Sigmoid colon (tissue), 7 donors: ENCODE results near the gene PCNT. TPM values are rescaled to one million over a fixed set of nuclear protein-coding genes. Genes with fewer than 3 reads are reported as not detected.
"Not testable (repeated sequence)": the region's sequence is repeated elsewhere in the genome, so short reads cannot be mapped to it uniquely, and the experiment has no call there.

Experiments used
- DNase-seq: peaks from one replicate; pipeline ENCODE4 v3.0.0-alpha.2; 2019
- H3K27ac ChIP-seq, 4 donors: fragments of 200-600 bp; sonication (generic); one replicate each; pipeline ENCODE4 v1.5.1; 2016 to 2019; ENCODE audit warnings: mild to moderate bottlenecking in 1 of 4
- H3K27me3 ChIP-seq, 3 donors: fragments of 200-600 bp; sonication (generic); one replicate each; pipeline ENCODE4 v1.5.1; 2019; ENCODE audit warnings: mild to moderate bottlenecking in 1 of 3
- H3K36me3 ChIP-seq, 4 donors: fragments of 200-600 bp; sonication (generic); one replicate each; pipeline ENCODE4 v1.5.1; 2016 to 2019
- H3K4me1 ChIP-seq, 4 donors: fragments of 200-600 bp; sonication (generic); one replicate each; pipeline ENCODE4 v1.5.1; 2017 to 2019
- H3K4me3 ChIP-seq, 4 donors: fragments of 200-600 bp; sonication (generic); one replicate each; pipeline ENCODE4 v1.5.1; 2017 to 2019; ENCODE audit warnings: mild to moderate bottlenecking in 2 of 4, moderate library complexity in 1 of 4
- H3K9me3 ChIP-seq, 4 donors: fragments of 200-600 bp in 3 of 4; sonication (generic) in 3 of 4; one replicate each; pipeline versions ENCODE4 v1.5.1 to v1.6.1; 2013 to 2019
- EP300 ChIP-seq, 4 donors: sonication (generic); formaldehyde crosslinking; IDR thresholded peaks; one replicate each; pipeline ENCODE4 v1.6.1; 2017; ENCODE audit warnings: antibody characterized with exemption in 4 of 4
- POLR2A ChIP-seq, 2 donors: fragments of 450-650 bp; IDR thresholded peaks; one replicate each; pipeline ENCODE4 v1.6.1; 2016; ENCODE audit warnings: antibody characterized with exemption in 2 of 2, mild to moderate bottlenecking in 2 of 2, moderate library complexity in 2 of 2
- POLR2AphosphoS5 ChIP-seq, 4 donors: sonication (generic); formaldehyde crosslinking; IDR thresholded peaks; one replicate each; pipeline ENCODE4 v1.6.1; 2017; ENCODE audit warnings: antibody characterized with exemption in 4 of 4
- WGBS, 2 donors: extraction: QIAGEN DNeasy Blood & Tissue Kit; methylation state at CpG; one replicate each; pipeline ENCODE4 v1.1.7; 2013; 5-methylcytosine and 5-hydroxymethylcytosine counted together
- intact Hi-C: fragments of 100-400 bp; cut with DNase I; formaldehyde crosslinking; loops from one replicate; pipeline ENCODE4 v1.15.1; 2023
- polyA plus RNA-seq, 3 donors: library from polyadenylated mRNA; stranded (reverse); fragments of 200-250 nt; gene quantifications; one replicate each; pipeline ENCODE4 v1.2.3, GENCODE V29; 2013
- total RNA-seq, 4 donors: library from RNA; depleted of rRNA; stranded (reverse); fragments of >200 nt; gene quantifications; one replicate each; pipeline ENCODE4 v1.1.0, GENCODE V29; 2016
- TF ChIP-seq, protein P1 (sequence below), 4 experiments: fragments of 450-650 bp in 3 of 4; fragments of 200-600 bp in 1 of 4; IDR thresholded peaks; one replicate each; pipeline ENCODE4 v1.5.1; 2016 to 2019; ENCODE audit warnings: antibody characterized with exemption in 4 of 4, mild to moderate bottlenecking in 3 of 4, moderate library complexity in 2 of 4
- donor health status: healthy with polysubstance abuse.
- donor health status: Bipolar disorder and iron deficiency.
- donor health status: healthy.

PCNT gene
- total and polyA plus RNA-seq, 7 donors: 6.0 to 49.6 (median 18.5) TPM

DNA sequence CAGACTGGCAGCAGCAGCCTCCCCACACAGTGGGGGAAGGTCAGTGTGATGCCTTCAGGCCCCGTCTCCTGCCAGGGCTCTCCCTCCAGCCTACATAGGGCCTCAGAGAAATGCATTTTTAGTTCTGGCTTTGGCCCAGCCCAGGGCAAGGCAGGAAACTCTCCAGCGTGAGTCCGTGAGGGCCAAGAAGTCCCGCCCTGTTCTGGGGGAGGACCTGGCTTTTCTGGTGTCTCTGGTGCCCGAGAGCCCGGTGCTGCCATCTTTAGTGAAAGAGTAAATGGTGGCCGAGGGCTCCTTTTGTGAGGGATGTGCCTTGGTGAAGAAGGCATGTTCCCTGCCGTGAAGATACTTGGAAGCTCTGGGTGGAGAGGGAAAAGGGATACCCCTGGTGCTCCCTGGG, 120.0 kb downstream of the PCNT start:
- Histone ChIP-seq H3K27ac (no peak overlapping the region), H3K36me3 (peaks cover 12 to 61% (median 32%) of the 10 kb centered on the region in 4 donors), H3K9me3 (no peaks in the 10 kb centered on the region), H3K4me1 (peaks cover 0 to 3% (median 0%) of the 10 kb centered on the region in 4 donors), H3K4me3 (no peak overlapping the region), H3K27me3 (no peaks in the 10 kb centered on the region)
- DNase-seq: peak; percentile 48
- TF ChIP-seq POLR2AphosphoS5 (IDR thresholded peaks at IDR 0.05): no peak
- TF ChIP-seq, protein P1, sequence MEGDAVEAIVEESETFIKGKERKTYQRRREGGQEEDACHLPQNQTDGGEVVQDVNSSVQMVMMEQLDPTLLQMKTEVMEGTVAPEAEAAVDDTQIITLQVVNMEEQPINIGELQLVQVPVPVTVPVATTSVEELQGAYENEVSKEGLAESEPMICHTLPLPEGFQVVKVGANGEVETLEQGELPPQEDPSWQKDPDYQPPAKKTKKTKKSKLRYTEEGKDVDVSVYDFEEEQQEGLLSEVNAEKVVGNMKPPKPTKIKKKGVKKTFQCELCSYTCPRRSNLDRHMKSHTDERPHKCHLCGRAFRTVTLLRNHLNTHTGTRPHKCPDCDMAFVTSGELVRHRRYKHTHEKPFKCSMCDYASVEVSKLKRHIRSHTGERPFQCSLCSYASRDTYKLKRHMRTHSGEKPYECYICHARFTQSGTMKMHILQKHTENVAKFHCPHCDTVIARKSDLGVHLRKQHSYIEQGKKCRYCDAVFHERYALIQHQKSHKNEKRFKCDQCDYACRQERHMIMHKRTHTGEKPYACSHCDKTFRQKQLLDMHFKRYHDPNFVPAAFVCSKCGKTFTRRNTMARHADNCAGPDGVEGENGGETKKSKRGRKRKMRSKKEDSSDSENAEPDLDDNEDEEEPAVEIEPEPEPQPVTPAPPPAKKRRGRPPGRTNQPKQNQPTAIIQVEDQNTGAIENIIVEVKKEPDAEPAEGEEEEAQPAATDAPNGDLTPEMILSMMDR (IDR thresholded peaks at IDR 0.05): no peak
- no peak for TF ChIP-seq EP300 (IDR thresholded peaks at IDR 0.05)
- TF ChIP-seq POLR2A (IDR thresholded peaks at IDR 0.05): no peak
- 71 to 83% methylated on average over 8 of the region's 8 CpGs for whole genome bisulfite sequencing, 2 donors
- intact Hi-C loops: no loop called here

DNA sequence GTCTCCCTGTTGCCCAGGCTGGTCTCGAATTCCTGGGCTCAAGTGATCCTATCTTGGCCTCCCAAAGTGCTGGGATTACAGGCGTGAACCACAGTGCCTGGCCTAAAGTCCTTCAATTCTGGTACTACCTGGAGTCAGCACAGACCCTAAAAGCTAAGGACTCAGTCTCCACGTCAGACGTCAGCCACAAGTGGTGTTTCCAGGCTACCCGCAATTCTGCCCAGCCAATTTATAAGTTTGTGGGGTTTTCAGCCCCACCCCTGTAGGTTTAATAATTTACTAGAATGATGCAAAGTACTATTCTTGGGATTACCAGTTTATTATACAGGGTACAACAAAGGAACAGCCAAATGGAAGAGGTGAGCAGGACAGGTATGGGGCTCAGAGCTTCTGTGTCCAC, 124.2 kb downstream of the PCNT start:
- 37 to 85% methylated on average over 5 of the region's 5 CpGs for WGBS, 2 donors
- Histone ChIP-seq H3K27me3 (no peaks in the 10 kb centered on the region), H3K4me1 (peaks cover 0 to 7% (median 0%) of the 10 kb centered on the region in 4 donors), H3K9me3 (no peaks in the 10 kb centered on the region), H3K4me3 (no peak overlapping the region), H3K36me3 (peaks cover 0 to 19% (median 4%) of the 10 kb centered on the region in 4 donors), H3K27ac (no peak overlapping the region)
- TF ChIP-seq EP300 (IDR thresholded peaks at IDR 0.05) (no peak), POLR2A (IDR thresholded peaks at IDR 0.05) (no peak), POLR2AphosphoS5 (IDR thresholded peaks at IDR 0.05) (no peak)
- TF ChIP-seq, protein P1 (IDR thresholded peaks at IDR 0.05): no peak
- intact Hi-C loops: no loop called here
- no peak for DNase-seq

DNA sequence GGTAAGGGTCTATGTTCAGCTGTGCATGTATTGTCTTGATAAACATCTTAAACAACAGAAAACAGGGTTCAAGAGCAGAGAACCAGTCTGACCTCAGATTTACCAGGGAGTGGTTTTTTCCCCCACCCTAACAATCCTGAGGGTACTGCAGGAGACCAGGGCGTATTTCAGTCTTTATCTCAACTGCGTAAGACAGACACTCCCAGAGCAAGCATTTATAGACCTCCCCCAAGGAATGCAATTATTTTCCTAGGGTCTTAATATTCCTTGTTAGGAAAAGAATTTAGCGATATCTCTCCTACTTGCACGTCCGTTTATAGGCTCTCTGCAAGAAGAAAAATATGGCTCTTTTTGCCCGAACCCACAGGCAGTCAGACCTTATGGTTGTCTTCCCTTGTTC, 124.9 kb downstream of the PCNT start:
- H3K27me3 ChIP-seq, H3K4me3 ChIP-seq, intact Hi-C loops, H3K27ac ChIP-seq, H3K4me1 ChIP-seq, H3K9me3 ChIP-seq: not testable (repeated sequence)
- peak; percentile 3 for DNase-seq
- WGBS, 2 donors: 77 to 93% methylated on average over 6 of the region's 6 CpGs
- peaks cover 0 to 12% (median 3%) of the 10 kb centered on the region in 4 donors for H3K36me3 ChIP-seq

GRCh38 chr21:46452710-46453109, 128.8 kb downstream of the PCNT start:
- TF ChIP-seq POLR2A (IDR thresholded peaks at IDR 0.05) (no peak), POLR2AphosphoS5 (IDR thresholded peaks at IDR 0.05) (no peak), EP300 (IDR thresholded peaks at IDR 0.05) (no peak)
- TF ChIP-seq, protein P1 (IDR thresholded peaks at IDR 0.05): no peak
- intact Hi-C loops: no loop called here
- Histone ChIP-seq H3K27ac (no peak overlapping the region), H3K36me3 (no peaks in the 10 kb centered on the region), H3K9me3 (no peaks in the 10 kb centered on the region), H3K4me3 (no peak overlapping the region), H3K27me3 (no peaks in the 10 kb centered on the region), H3K4me1 (peaks cover 0 to 37% (median 35%) of the 10 kb centered on the region in 4 donors)
- peak; percentile 20 for DNase-seq
- 19 to 72% methylated on average over 5 of the region's 5 CpGs for WGBS, 2 donors

DNA sequence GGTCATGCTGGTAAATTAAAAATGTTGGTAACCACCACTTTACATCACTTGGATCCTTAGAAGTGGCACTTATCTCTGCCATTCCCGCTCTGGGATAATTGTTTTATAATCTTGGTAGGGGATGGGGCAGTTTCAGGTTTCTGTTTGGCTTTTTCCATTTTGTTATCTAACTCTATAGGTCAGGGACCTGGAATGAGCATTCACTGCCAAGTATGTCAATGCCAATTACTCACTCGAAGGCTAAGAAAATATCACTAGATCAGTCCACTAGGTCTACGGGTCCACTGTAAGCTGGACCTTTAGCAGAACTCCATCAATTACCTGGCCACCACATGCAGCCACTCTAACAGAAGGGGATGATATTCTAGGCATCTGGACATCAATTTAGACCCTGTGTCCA, 130.2 kb downstream of the PCNT start:
- intact Hi-C loops: no loop called here
- Histone ChIP-seq H3K27ac (no peak overlapping the region), H3K4me3 (no peak overlapping the region), H3K27me3 (no peaks in the 10 kb centered on the region), H3K36me3 (no peaks in the 10 kb centered on the region), H3K4me1 (peaks cover 0 to 40% (median 37%) of the 10 kb centered on the region in 4 donors), H3K9me3 (no peaks in the 10 kb centered on the region)
- no peak for DNase-seq
- TF ChIP-seq, protein P1 (IDR thresholded peaks at IDR 0.05): no peak
- TF ChIP-seq POLR2A (IDR thresholded peaks at IDR 0.05) (no peak), POLR2AphosphoS5 (IDR thresholded peaks at IDR 0.05) (no peak), EP300 (IDR thresholded peaks at IDR 0.05) (no peak)
- 14 to 47% methylated on average over 3 of the region's 3 CpGs for WGBS, 2 donors
